IPS-18a (cell line): Measurements from ENCODE around the gene ATG3.

Experiments used
- H3K27ac ChIP-seq: one replicate; pipeline ENCODE4 v1.5.1; 2013; ENCODE audit warnings: low read length
- H3K27me3 ChIP-seq: one replicate; pipeline ENCODE4 v1.6.1; 2013; ENCODE audit warnings: mild to moderate bottlenecking, low read length; ENCODE audit not compliant: control insufficient read depth, insufficient read depth
- H3K36me3 ChIP-seq: one replicate; pipeline ENCODE4 v1.6.1; 2013; ENCODE audit warnings: low read depth, low read length; ENCODE audit not compliant: control insufficient read depth
- H3K4me1 ChIP-seq: one replicate; pipeline ENCODE4 v1.6.1; 2013; ENCODE audit warnings: low read depth, low read length; ENCODE audit not compliant: control insufficient read depth
- H3K4me3 ChIP-seq: one replicate; pipeline ENCODE4 v1.5.1; 2013; ENCODE audit warnings: low read length
- H3K9ac ChIP-seq: one replicate; pipeline ENCODE4 v1.6.1; 2013; ENCODE audit warnings: mild to moderate bottlenecking, low read length, moderate library complexity
- H3K9me3 ChIP-seq: one replicate; pipeline ENCODE4 v1.6.1; 2013; ENCODE audit warnings: low read depth, low read length; ENCODE audit not compliant: control insufficient read depth

Gene ATG3

GRCh38 chr3:112561734-112562529 lies at the start of gene ATG3, which contains the start of gene SLC35A5:
ATG3 (minus strand) TSS chr3:112561962; CDS start chr3:112561528, 434 bp downstream.
SLC35A5 (plus strand) TSS chr3:112562045; CDS start chr3:112563404, 1,359 bp downstream.
- Histone ChIP-seq H3K9ac (peak within 1 kb of the TSS; percentile 92), H3K36me3 (peaks cover 4% of the 10 kb centered on the region), H3K4me1 (peaks cover 13% of the 10 kb centered on the region), H3K9me3 (no peaks in the 10 kb centered on the region), H3K27ac (peak within 1 kb of the TSS; percentile 94), H3K27me3 (no peaks in the 10 kb centered on the region), H3K4me3 (peak within 1 kb of the TSS; percentile 97)

GRCh38 chr3:112610121-112610520 lies 48.4 kb upstream of the ATG3 start:
- H3K36me3 ChIP-seq = no peaks in the 10 kb centered on the region
- H3K4me3 ChIP-seq = no peak overlapping the region
- H3K9me3 ChIP-seq = no peaks in the 10 kb centered on the region

DNA sequence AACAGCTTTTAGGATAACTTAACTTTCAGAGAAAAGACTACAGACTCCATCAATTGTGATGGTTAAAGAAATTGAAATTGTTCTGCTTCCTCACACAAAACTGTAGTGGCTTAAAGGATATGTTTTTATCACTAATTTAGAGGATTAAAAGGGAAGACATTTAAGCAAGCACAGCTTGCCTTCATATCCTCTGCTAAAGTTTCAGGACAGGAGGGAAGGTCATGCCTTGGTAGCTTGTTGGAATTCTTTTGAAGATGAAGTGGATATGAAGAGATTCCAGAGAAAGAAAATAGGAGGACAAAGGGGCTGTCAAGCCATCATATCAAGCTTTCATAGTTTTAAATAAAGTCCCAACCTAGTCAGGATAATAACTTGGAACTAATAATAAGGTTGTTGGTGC lies 46.1 kb upstream of the ATG3 start:
- H3K27ac ChIP-seq = no peak overlapping the region

More at GRCh38 chr3:112610121-112610520, 48.4 kb upstream of the ATG3 start:
- Histone ChIP-seq H3K4me1 (no peaks in the 10 kb centered on the region), H3K27ac (no peak overlapping the region), H3K9ac (no peak overlapping the region), H3K27me3 (no peaks in the 10 kb centered on the region)

GRCh38 chr3:112606098-112606497 lies 44.3 kb upstream of the ATG3 start:
- H3K27ac ChIP-seq = no peak overlapping the region

More for the DNA sequence above, 46.1 kb upstream of the ATG3 start:
- no peaks in the 10 kb centered on the region for H3K27me3 ChIP-seq
- H3K9ac ChIP-seq = no peak overlapping the region
- H3K4me3 ChIP-seq = no peak overlapping the region
- H3K36me3 ChIP-seq = no peaks in the 10 kb centered on the region
- no peaks in the 10 kb centered on the region for H3K4me1 ChIP-seq
- H3K9me3 ChIP-seq = no peaks in the 10 kb centered on the region

GRCh38 chr3:112605285-112605684 lies 43.5 kb upstream of the ATG3 start:
- no peak overlapping the region for H3K27ac ChIP-seq
- no peaks in the 10 kb centered on the region for H3K9me3 ChIP-seq
- H3K4me1 ChIP-seq = no peaks in the 10 kb centered on the region
- H3K36me3 ChIP-seq = no peaks in the 10 kb centered on the region
- H3K4me3 ChIP-seq = no peak overlapping the region
- H3K9ac ChIP-seq = no peak overlapping the region
- no peaks in the 10 kb centered on the region for H3K27me3 ChIP-seq

More at GRCh38 chr3:112606098-112606497, 44.3 kb upstream of the ATG3 start:
- no peaks in the 10 kb centered on the region for H3K36me3 ChIP-seq
- H3K27me3 ChIP-seq = no peaks in the 10 kb centered on the region
- no peaks in the 10 kb centered on the region for H3K9me3 ChIP-seq
- no peaks in the 10 kb centered on the region for H3K4me1 ChIP-seq
- no peak overlapping the region for H3K9ac ChIP-seq
- H3K4me3 ChIP-seq = no peak overlapping the region

GRCh38 chr3:112604536-112604935 lies 42.8 kb upstream of the ATG3 start:
- Histone ChIP-seq H3K4me3 (no peak overlapping the region), H3K4me1 (no peaks in the 10 kb centered on the region), H3K9ac (no peak overlapping the region), H3K27ac (no peak overlapping the region), H3K36me3 (no peaks in the 10 kb centered on the region), H3K9me3 (no peaks in the 10 kb centered on the region), H3K27me3 (no peaks in the 10 kb centered on the region)

- H3K9me3 ChIP-seq = no peaks in the 10 kb centered on the region
- no peak overlapping the region for H3K27ac ChIP-seq
- no peaks in the 10 kb centered on the region for H3K27me3 ChIP-seq
- H3K9ac ChIP-seq = no peak overlapping the region
- no peaks in the 10 kb centered on the region for H3K36me3 ChIP-seq
- no peak overlapping the region for H3K4me3 ChIP-seq
- no peaks in the 10 kb centered on the region for H3K4me1 ChIP-seq
Measured at GRCh38 chr3:112602217-112602838, 40.6 kb upstream of the ATG3 start.

- no peak overlapping the region for H3K9ac ChIP-seq
- no peak overlapping the region for H3K27ac ChIP-seq
- no peak overlapping the region for H3K4me3 ChIP-seq
- no peaks in the 10 kb centered on the region for H3K27me3 ChIP-seq
- peaks cover 4% of the 10 kb centered on the region for H3K36me3 ChIP-seq
- no peaks in the 10 kb centered on the region for H3K4me1 ChIP-seq
- H3K9me3 ChIP-seq = no peaks in the 10 kb centered on the region
Measured at GRCh38 chr3:112598731-112599130, 37.0 kb upstream of the ATG3 start.

DNA sequence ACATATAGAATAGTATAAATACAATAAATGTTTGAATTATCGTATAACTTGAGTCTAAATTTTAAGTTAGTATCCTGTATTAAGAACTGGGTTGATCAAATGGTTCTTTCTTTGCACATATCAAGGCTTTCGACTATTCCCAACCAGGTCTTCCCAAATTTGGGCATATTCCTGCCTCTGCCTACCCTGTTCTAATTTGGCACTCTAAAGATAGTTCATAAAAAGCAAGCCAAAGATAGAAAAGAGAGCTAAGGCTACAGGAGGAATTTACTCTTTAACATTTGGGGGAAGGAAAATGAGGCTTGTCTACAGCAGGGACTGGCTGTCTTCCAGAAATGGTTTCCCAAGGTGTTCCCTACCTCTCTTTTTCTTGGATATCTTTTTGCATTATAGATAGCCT lies 36.2 kb upstream of the ATG3 start:
- peaks cover 4% of the 10 kb centered on the region for H3K36me3 ChIP-seq
- H3K27ac ChIP-seq = no peak overlapping the region
- H3K9ac ChIP-seq = no peak overlapping the region
- H3K4me3 ChIP-seq = no peak overlapping the region
- H3K9me3 ChIP-seq = no peaks in the 10 kb centered on the region
- H3K4me1 ChIP-seq = peaks cover 1% of the 10 kb centered on the region
- H3K27me3 ChIP-seq = no peaks in the 10 kb centered on the region

DNA sequence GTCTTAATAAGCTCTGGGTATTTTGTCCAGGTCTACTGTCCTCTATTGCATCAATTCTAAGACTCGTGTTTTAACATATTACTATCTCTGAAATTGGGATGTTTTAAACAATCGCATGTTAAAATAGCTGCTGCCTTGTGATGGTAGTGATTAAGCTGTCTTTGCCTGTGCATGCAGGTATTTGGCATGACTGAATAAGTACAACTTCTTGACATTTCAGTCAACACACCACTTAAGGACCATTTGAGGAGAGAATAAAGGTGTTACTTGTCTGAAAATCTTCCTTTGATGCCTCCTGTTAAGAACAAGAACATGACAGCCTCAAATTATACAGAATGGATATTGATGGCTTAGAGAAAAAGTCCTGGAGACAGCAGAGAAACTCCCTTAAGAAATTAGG lies 33.1 kb upstream of the ATG3 start:
- no peaks in the 10 kb centered on the region for H3K27me3 ChIP-seq
- no peak overlapping the region for H3K27ac ChIP-seq
- H3K4me3 ChIP-seq = no peak overlapping the region
- peaks cover 5% of the 10 kb centered on the region for H3K36me3 ChIP-seq
- H3K9ac ChIP-seq = no peak overlapping the region
- peaks cover 14% of the 10 kb centered on the region for H3K4me1 ChIP-seq
- no peaks in the 10 kb centered on the region for H3K9me3 ChIP-seq

DNA sequence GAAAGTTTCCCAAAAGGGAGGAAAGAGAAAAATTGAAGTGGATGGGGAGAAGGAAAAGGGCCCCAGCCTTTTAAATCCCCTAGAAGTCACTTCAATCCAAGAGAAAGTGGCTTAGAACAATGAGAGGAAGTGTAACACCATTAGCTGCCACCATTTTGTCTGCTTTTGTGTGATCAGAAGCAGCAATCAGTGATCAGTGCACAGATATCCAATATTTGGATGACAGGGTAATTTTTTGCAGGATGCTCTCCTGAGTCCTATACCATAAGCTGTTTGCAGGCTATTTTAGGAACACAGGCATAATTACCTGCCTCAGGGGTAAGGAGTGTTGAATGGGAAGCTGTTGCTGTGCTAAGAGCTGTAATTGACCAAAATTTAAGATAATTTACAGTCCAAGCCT lies 31.5 kb upstream of the ATG3 start:
- Histone ChIP-seq H3K4me1 (peaks cover 14% of the 10 kb centered on the region), H3K4me3 (no peak overlapping the region), H3K9ac (no peak overlapping the region), H3K27me3 (no peaks in the 10 kb centered on the region), H3K27ac (no peak overlapping the region), H3K9me3 (no peaks in the 10 kb centered on the region), H3K36me3 (peaks cover 8% of the 10 kb centered on the region)
